ENCODE measurements around the gene CALD1.

The CALD1 gene

GRCh38 chr7:134894928-134895327, 115.5 kb downstream of the CALD1 start (continued):
- TF ChIP-seq POU6F1 (CRISPR knock-in tag; IDR thresholded peaks at IDR 0.05; ENCODE audit: borderline replicate concordance, low read depth) = no peak
- no peak for TF ChIP-seq OSR1 (CRISPR knock-in tag; IDR thresholded peaks at IDR 0.05)
- no peak for TF ChIP-seq CSDC2 (CRISPR knock-in tag; IDR thresholded peaks at IDR 0.05)
- TF ChIP-seq ZNF8 (CRISPR knock-in tag; IDR thresholded peaks at IDR 0.05) = no peak
- no peak for TF ChIP-seq SNAI2 (CRISPR knock-in tag; IDR thresholded peaks at IDR 0.05)

- ATAC-seq = no peak
- TF ChIP-seq ZNF565 (CRISPR knock-in tag; conservative IDR thresholded peaks at IDR 0.05; ENCODE audit: low read depth) = no peak
- TF ChIP-seq ESRRG (CRISPR knock-in tag; IDR thresholded peaks at IDR 0.05) = no peak
- TF ChIP-seq ZFP30 (CRISPR knock-in tag; IDR thresholded peaks at IDR 0.05) = no peak
- TF ChIP-seq OSR1 (CRISPR knock-in tag; IDR thresholded peaks at IDR 0.05) = no peak
- no peak for TF ChIP-seq ISL1 (CRISPR knock-in tag; IDR thresholded peaks at IDR 0.05)
- no peak for TF ChIP-seq GLIS3 (CRISPR knock-in tag; IDR thresholded peaks at IDR 0.05)
- TF ChIP-seq POU6F1 (CRISPR knock-in tag; IDR thresholded peaks at IDR 0.05; ENCODE audit: borderline replicate concordance, low read depth) = no peak
- TF ChIP-seq ARNTL (CRISPR knock-in tag; IDR thresholded peaks at IDR 0.05; ENCODE audit: borderline replicate concordance, low read depth) = no peak
- TF ChIP-seq CSDC2 (CRISPR knock-in tag; IDR thresholded peaks at IDR 0.05) = no peak
- TF ChIP-seq BACH2 (CRISPR knock-in tag; IDR thresholded peaks at IDR 0.05; ENCODE audit: borderline replicate concordance) = no peak
- no peak for TF ChIP-seq TCF4 (CRISPR knock-in tag; IDR thresholded peaks at IDR 0.05; ENCODE audit: borderline replicate concordance)
- TF ChIP-seq, protein P1, sequence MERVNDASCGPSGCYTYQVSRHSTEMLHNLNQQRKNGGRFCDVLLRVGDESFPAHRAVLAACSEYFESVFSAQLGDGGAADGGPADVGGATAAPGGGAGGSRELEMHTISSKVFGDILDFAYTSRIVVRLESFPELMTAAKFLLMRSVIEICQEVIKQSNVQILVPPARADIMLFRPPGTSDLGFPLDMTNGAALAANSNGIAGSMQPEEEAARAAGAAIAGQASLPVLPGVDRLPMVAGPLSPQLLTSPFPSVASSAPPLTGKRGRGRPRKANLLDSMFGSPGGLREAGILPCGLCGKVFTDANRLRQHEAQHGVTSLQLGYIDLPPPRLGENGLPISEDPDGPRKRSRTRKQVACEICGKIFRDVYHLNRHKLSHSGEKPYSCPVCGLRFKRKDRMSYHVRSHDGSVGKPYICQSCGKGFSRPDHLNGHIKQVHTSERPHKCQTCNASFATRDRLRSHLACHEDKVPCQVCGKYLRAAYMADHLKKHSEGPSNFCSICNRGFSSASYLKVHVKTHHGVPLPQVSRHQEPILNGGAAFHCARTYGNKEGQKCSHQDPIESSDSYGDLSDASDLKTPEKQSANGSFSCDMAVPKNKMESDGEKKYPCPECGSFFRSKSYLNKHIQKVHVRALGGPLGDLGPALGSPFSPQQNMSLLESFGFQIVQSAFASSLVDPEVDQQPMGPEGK (CRISPR knock-in tag; IDR thresholded peaks at IDR 0.05; ENCODE audit: borderline replicate concordance) = no peak
- TF ChIP-seq TOX (CRISPR knock-in tag; IDR thresholded peaks at IDR 0.05; ENCODE audit: borderline replicate concordance) = no peak
- TF ChIP-seq SNAI2 (CRISPR knock-in tag; IDR thresholded peaks at IDR 0.05) = no peak
- no peak for TF ChIP-seq PPARA (CRISPR knock-in tag; IDR thresholded peaks at IDR 0.05; ENCODE audit: borderline replicate concordance)
Measured at GRCh38 chr7:134896073-134896472, 116.6 kb downstream of the CALD1 start.

- TF ChIP-seq, protein P1 (CRISPR knock-in tag; IDR thresholded peaks at IDR 0.05; ENCODE audit: borderline replicate concordance) = no peak
- TF ChIP-seq RARB (CRISPR knock-in tag; IDR thresholded peaks at IDR 0.05) (no peak), CSRNP3 (CRISPR knock-in tag; IDR thresholded peaks at IDR 0.05) (no peak), GLIS3 (CRISPR knock-in tag; IDR thresholded peaks at IDR 0.05) (no peak), ZNF565 (CRISPR knock-in tag; conservative IDR thresholded peaks at IDR 0.05; ENCODE audit: low read depth) (no peak), CSDC2 (CRISPR knock-in tag; IDR thresholded peaks at IDR 0.05) (no peak), POU6F1 (CRISPR knock-in tag; IDR thresholded peaks at IDR 0.05; ENCODE audit: borderline replicate concordance, low read depth) (no peak), BACH2 (CRISPR knock-in tag; IDR thresholded peaks at IDR 0.05; ENCODE audit: borderline replicate concordance) (no peak), ZFP3 (CRISPR knock-in tag; IDR thresholded peaks at IDR 0.05) (no peak), TSHZ2 (CRISPR knock-in tag; IDR thresholded peaks at IDR 0.05) (no peak), ESRRG (CRISPR knock-in tag; IDR thresholded peaks at IDR 0.05) (no peak), ZNF70 (CRISPR knock-in tag; IDR thresholded peaks at IDR 0.05) (no peak), ZC3H10 (CRISPR knock-in tag; IDR thresholded peaks at IDR 0.05) (no peak)
- ATAC-seq = no peak
Measured at GRCh38 chr7:134897936-134898335, 118.5 kb downstream of the CALD1 start.

Data from SK-N-SH treated with all-trans-retinoic acid at 6 μM for 48 hours (cell line).